Stimulated activated CD4-positive, alpha-beta T cell treated with anti-CD3 and anti-CD28 coated beads, Interleukin-12 subunit alpha, Interleukin-12 subunit beta, amount 100 ng/mL, for 48 hours (primary cell): ENCODE measurements around the gene CGRRF1.

ENCODE experiments used
- DNase-seq, 3 donors: peaks; one replicate each; pipeline ENCODE4 v3.0.0-alpha.2; 2020; ENCODE audit warnings: low read depth in 2 of 3, low spot score in 1 of 3

CGRRF1 gene

DNA sequence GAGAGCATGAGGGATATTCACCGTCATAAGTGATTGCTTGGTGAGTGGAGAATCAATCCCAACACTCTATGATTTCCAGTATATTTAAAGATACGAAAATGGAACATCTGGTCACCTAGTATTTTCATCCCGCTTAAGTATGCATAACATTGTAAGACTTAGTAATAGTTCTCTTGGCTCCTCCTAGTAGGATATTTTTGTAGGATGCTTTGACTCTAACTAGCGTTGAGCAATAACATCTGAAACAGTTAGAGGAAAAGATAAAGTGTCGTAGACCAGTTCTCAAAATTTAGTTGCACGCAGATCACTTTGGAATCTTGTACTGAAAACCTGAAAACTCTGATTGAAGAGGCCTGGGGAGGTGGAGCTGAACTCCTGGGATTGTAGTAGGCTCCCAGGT lies 64.8 kb downstream of the CGRRF1 start:
- no peak for DNase-seq

DNA sequence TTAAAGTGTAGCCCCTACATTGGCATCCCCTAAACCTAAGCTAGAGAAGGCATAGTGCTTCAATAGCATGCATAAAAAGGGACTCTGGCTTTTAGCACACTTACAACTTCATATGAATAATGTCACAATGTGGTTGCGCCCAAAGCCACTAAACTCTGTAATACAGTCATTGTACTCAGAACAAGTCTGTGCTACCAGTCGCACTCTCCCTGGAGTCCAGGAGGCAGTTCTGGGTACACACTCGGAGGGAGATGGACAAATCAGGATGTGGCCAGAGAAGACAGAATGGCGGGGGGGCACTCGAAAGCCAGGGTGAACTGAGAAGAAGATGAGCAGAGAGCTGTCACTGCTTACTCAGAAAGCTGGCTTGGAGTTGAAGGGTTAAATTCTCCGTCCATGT lies 67.8 kb downstream of the CGRRF1 start:
- no peak for DNase-seq

- no peak for DNase-seq
These were observed 68.3 kb downstream of the CGRRF1 start for GRCh38 chr14:54577977-54578376.

DNA sequence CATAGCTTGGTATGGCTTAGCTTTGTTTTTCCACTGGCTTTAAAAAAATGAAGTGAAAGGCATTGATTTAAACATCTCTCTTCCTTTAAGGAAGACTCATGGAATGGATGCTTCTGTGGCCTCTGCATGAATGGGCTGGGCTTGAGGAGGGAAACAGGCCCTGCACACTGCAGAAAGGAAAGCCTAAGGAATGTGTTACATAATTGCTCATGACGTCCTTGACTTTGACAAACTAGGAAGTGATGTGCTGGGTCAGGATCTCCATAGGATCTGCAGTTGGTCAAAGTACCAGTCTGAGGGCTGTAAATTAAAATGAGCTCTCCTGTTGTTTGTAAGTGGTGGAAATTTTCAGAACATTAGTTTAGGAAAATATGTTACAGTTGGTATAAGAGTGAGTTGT lies 69.9 kb downstream of the CGRRF1 start:
- DNase-seq: no peak

DNA sequence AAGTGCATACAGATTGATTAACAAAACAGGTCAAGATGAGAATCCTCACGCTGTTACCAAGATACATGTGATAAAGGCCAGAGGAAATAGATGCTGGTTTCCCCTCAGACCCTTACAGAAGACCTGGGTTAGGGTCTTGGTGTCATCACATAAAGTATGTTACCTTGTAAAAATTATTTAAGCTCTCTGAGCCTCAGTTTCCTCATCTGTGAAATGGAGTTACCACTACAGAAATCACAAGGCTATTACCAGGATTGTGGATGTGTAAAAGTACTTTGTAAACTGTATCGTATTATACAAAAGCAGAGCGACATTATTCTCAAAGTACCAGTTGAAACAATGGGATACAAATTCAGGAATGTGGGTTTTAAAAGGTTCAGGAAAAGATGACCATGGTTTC lies 71.2 kb downstream of the CGRRF1 start:
- DNase-seq: no peak

DNA sequence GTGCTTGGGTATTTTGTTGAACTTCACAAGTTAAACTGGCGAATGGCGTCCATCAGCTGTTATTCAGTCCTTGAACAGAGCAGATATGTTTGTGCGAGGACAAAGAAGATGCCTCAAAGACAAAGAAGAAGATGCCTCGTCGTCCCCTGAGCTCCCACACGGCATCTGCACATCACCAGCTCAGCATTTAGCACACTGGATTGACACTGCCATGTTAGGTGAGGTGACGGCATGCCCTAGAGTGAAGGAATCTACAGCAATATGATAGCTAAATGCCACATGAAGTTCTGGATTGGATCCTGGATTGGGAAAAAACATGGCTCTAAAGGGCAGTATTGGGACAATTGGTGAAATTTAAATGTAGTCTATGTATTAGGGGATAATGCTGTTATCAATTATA lies 72.6 kb downstream of the CGRRF1 start:
- no peak for DNase-seq

DNA sequence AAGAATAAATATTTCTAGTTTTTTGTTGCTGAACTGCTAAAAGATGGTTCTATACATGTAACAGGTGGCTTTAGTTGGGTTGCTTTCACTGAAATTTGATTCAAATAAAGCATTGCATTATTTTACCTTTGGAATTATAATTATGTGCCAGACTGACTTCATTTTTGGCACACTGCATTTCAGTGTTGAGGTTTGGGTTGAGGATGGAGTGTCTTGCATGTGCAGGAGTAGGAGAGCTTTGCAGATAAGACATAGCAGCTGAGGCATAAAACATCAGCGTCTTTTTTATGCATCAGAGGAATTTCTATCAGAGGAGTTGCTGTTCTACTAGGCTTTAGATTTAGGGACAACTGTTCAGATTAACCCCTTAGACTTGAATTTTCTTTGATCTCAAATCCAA lies 74.4 kb downstream of the CGRRF1 start:
- no peak for DNase-seq

GRCh38 chr14:54585214-54585613 lies 75.5 kb downstream of the CGRRF1 start:
- no peak for DNase-seq
